Stomach (tissue), 4 donors: ENCODE data around the gene SORCS3.

Experiments
- CTCF ChIP-seq, 7 experiments: fragments of 450-650 bp in 4 of 7; fragments of 200-600 bp in 3 of 7; sonication (generic) in 3 of 7; IDR thresholded peaks; one replicate each; pipeline ENCODE4 v1.5.1; 2016 to 2019; ENCODE audit warnings: antibody characterized with exemption in 7 of 7, control low read depth in 2 of 7, mild to moderate bottlenecking in 1 of 7
- POLR2A ChIP-seq, 4 donors: fragments of 450-650 bp; IDR thresholded peaks; one replicate each; pipeline ENCODE4 v1.6.1; 2016; ENCODE audit warnings: antibody characterized with exemption in 4 of 4, control low read depth in 2 of 4, mild to moderate bottlenecking in 1 of 4, moderate library complexity in 1 of 4
- POLR2AphosphoS5 ChIP-seq, 3 donors: sonication (generic); formaldehyde crosslinking; IDR thresholded peaks; one replicate each; pipeline ENCODE4 v1.6.1; 2016; ENCODE audit warnings: antibody characterized with exemption in 3 of 3

GRCh38 chr10:104657036-104657435, 15.9 kb downstream of the SORCS3 start:
- TF ChIP-seq POLR2AphosphoS5 (IDR thresholded peaks at IDR 0.05) = no peak
- no peak for TF ChIP-seq POLR2A (IDR thresholded peaks at IDR 0.05)
- no peak for TF ChIP-seq CTCF (IDR thresholded peaks at IDR 0.05)
